HEK293 (cell line): ENCODE results near the gene GINS1.

ENCODE experiments used
- BCL11B ChIP-seq: fragments of 450-650 bp; formaldehyde crosslinking; IDR thresholded peaks from 2 replicates; pipeline ENCODE4 v1.5.1; 2016; ENCODE audit warnings: low read depth, missing biosample characterization, missing genetic modification characterization
- HOXC10 ChIP-seq: sonication (generic); formaldehyde crosslinking; IDR thresholded peaks from 2 replicates; pipeline ENCODE4 v1.8.1; 2023; ENCODE audit warnings: mild to moderate bottlenecking, missing genetic modification reagents
- OVOL3 ChIP-seq: fragments of 450-650 bp; formaldehyde crosslinking; IDR thresholded peaks from 2 replicates; pipeline ENCODE4 v1.5.1; 2016; ENCODE audit warnings: missing biosample characterization, missing genetic modification characterization
- ZFHX2 ChIP-seq: fragments of 450-650 bp; formaldehyde crosslinking; conservative IDR thresholded peaks from 2 replicates; pipeline ENCODE4 v1.5.1; 2016; ENCODE audit warnings: missing biosample characterization, missing genetic modification characterization
- ZFP3 ChIP-seq: fragments of 450-650 bp; formaldehyde crosslinking; IDR thresholded peaks from 2 replicates; pipeline ENCODE4 v1.5.1; 2016; ENCODE audit warnings: low read depth, missing biosample characterization, missing genetic modification characterization
- ZFP69B ChIP-seq: fragments of 450-650 bp; formaldehyde crosslinking; IDR thresholded peaks from 2 replicates; pipeline ENCODE4 v1.5.1; 2016; ENCODE audit warnings: missing biosample characterization, missing genetic modification characterization
- ZNF169 ChIP-seq: fragments of 450-650 bp; formaldehyde crosslinking; IDR thresholded peaks from 2 replicates; pipeline ENCODE4 v1.5.1; 2016; ENCODE audit warnings: missing biosample characterization, missing genetic modification characterization
- ZNF24 ChIP-seq: fragments of 450-650 bp; formaldehyde crosslinking; IDR thresholded peaks from 2 replicates; pipeline ENCODE4 v1.5.1; 2016; ENCODE audit warnings: missing biosample characterization, missing genetic modification characterization
- ZNF274 ChIP-seq, 2 experiments: fragments of 200-500 bp in 1 of 2; fragments of 450-650 bp in 1 of 2; sonication (Bioruptor generic) in 1 of 2; formaldehyde crosslinking in 1 of 2; IDR thresholded peaks; 2 replicates each; pipeline versions ENCODE4 v1.5.1 to v1.6.1; 2014 to 2016; ENCODE audit warnings: borderline replicate concordance in 1 of 2, inconsistent platforms in 1 of 2, low read length in 1 of 2, missing biosample characterization in 1 of 2, missing genetic modification characterization in 1 of 2
- ZNF341 ChIP-seq: fragments of 450-650 bp; formaldehyde crosslinking; IDR thresholded peaks from 2 replicates; pipeline ENCODE4; 2016; ENCODE audit warnings: low read depth, missing biosample characterization, missing genetic modification characterization
- ZNF37A ChIP-seq: fragments of 450-650 bp; IDR thresholded peaks from 2 replicates; pipeline ENCODE4 v1.5.1; 2018; ENCODE audit warnings: missing biosample characterization, missing genetic modification characterization
- ZNF433 ChIP-seq: fragments of 450-650 bp; formaldehyde crosslinking; IDR thresholded peaks from 2 replicates; pipeline ENCODE4 v1.5.1; 2016; ENCODE audit warnings: missing biosample characterization, missing genetic modification characterization, low read depth
- ZNF549 ChIP-seq: fragments of 450-650 bp; IDR thresholded peaks from 2 replicates; pipeline ENCODE4 v1.5.1; 2018; ENCODE audit warnings: missing biosample characterization, missing genetic modification characterization, mild to moderate bottlenecking, inconsistent platforms, moderate library complexity
- ZNF560 ChIP-seq: fragments of 450-650 bp; formaldehyde crosslinking; IDR thresholded peaks from 2 replicates; pipeline ENCODE4 v1.5.1; 2017; ENCODE audit warnings: missing biosample characterization, missing genetic modification characterization, borderline replicate concordance
- ZNF664 ChIP-seq: fragments of 450-650 bp; formaldehyde crosslinking; IDR thresholded peaks from 2 replicates; pipeline ENCODE4 v1.5.1; 2016; ENCODE audit warnings: missing biosample characterization, missing genetic modification characterization
- ZNF701 ChIP-seq: fragments of 450-650 bp; formaldehyde crosslinking; IDR thresholded peaks from 2 replicates; pipeline ENCODE4 v1.5.1; 2016; ENCODE audit warnings: missing biosample characterization, missing genetic modification characterization
- ZNF792 ChIP-seq: fragments of 450-650 bp; formaldehyde crosslinking; IDR thresholded peaks from 2 replicates; pipeline ENCODE4 v1.5.1; 2016; ENCODE audit warnings: missing biosample characterization, missing genetic modification characterization
- ZNF843 ChIP-seq: fragments of 450-650 bp; formaldehyde crosslinking; IDR thresholded peaks from 2 replicates; pipeline ENCODE4 v1.5.1; 2016; ENCODE audit warnings: missing biosample characterization, missing genetic modification characterization
- ZSCAN23 ChIP-seq: fragments of 450-650 bp; formaldehyde crosslinking; IDR thresholded peaks from 2 replicates; pipeline ENCODE4 v1.5.1; 2016; ENCODE audit warnings: missing biosample characterization, missing genetic modification characterization
- TF ChIP-seq, protein P1 (sequence below): fragments of 450-650 bp; formaldehyde crosslinking; IDR thresholded peaks from 2 replicates; pipeline ENCODE4 v1.5.1; 2016; ENCODE audit warnings: missing biosample characterization, missing genetic modification characterization
- TF ChIP-seq, protein P2 (sequence below): fragments of 450-650 bp; formaldehyde crosslinking; IDR thresholded peaks from 2 replicates; pipeline ENCODE4 v1.5.1; 2016; ENCODE audit warnings: missing biosample characterization, missing genetic modification characterization
- TF ChIP-seq, protein P3 (sequence below): fragments of 450-650 bp; formaldehyde crosslinking; IDR thresholded peaks from 2 replicates; pipeline ENCODE4 v1.5.1; 2017; ENCODE audit warnings: missing biosample characterization, missing genetic modification characterization
- TF ChIP-seq, protein P4 (sequence below): fragments of 450-650 bp; formaldehyde crosslinking; IDR thresholded peaks from 2 replicates; pipeline ENCODE4 v1.5.1; 2016; ENCODE audit warnings: missing biosample characterization, missing genetic modification characterization
- TF ChIP-seq, protein P5 (sequence below): fragments of 450-650 bp; formaldehyde crosslinking; IDR thresholded peaks from 2 replicates; pipeline ENCODE4 v1.5.1; 2016; ENCODE audit warnings: missing biosample characterization, missing genetic modification characterization, low read depth
- TF ChIP-seq, protein P6 (sequence below): fragments of 450-650 bp; formaldehyde crosslinking; IDR thresholded peaks from 2 replicates; pipeline ENCODE4 v1.5.1; 2016; ENCODE audit warnings: missing biosample characterization, missing genetic modification characterization, borderline replicate concordance

Gene GINS1

DNA sequence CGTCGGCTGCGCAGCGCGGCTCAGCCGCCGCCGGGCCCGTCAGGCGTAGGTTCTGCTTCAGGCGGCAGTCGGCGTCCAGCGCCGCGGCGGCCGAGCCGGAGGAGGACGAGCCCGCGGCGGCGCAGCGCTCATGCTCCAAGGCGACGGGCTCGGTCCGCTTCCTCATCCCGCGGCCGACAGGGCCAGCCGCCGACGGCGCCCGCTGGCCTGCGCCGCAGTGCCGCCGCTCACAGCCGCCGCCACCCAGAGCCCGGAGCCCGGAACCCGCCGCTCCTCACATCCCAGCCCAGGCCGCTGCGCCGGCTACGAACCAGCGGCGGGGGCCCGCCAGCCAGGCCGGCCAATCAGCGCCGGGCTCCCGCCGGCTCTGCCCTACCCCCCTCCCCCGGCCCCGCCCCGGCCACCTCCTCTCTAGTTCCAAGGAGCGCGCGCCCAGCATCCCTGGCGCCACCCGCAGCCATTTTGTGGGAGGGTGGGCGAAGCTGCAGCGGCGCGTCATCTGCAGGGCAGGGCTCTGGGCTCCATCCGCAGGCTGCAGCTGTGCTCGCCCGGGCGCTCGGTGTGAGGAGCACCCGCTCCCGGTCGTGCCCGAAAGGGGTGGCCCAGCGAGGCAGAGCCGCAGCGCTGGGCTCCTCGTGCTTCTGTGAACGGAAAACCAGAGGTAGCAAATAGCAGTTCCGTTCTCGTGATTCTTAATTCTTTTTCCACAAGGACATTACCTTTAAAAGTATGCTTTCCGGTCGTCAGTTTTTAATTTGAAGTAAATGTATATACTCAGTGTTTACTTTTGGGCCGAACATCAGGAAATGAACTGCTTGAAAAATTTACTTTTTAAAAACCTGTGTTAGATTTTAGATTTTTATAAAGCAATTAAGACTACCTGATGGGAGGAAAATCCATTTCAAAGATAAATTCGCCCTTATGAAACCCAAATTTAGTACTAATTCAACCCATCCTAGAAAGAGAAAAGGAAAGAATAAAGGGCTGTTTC, 16.6 kb upstream of the GINS1 start, which contains the start of gene ABHD12 (continued):
- TF ChIP-seq HOXC10 (no peak), ZNF274 (IDR thresholded peaks at IDR 0.05; ENCODE audit: low read length) (no peak), ZNF274 (tag by site-specific recombination; IDR thresholded peaks at IDR 0.05; ENCODE audit: borderline replicate concordance) (no peak), ZNF792 (tag by site-specific recombination) (no peak), ZFP3 (no peak), ZFP69B (tag by site-specific recombination) (no peak), ZNF701 (tag by site-specific recombination) (no peak), ZNF37A (tag by site-specific recombination) (no peak), ZNF549 (no peak), ZNF664 (tag by site-specific recombination) (no peak), BCL11B (tag by site-specific recombination) (no peak), OVOL3 (tag by site-specific recombination) (no peak), ZNF341 (tag by site-specific recombination) (peak; percentile 31; the same call in 1 of the 2 replicates), ZFHX2 (tag by site-specific recombination) (peak; percentile 37; the same call in 1 of the 2 replicates), ZNF560 (tag by site-specific recombination) (no peak), ZNF24 (tag by site-specific recombination) (no peak), ZNF169 (tag by site-specific recombination) (no peak), ZSCAN23 (tag by site-specific recombination) (no peak), ZNF433 (tag by site-specific recombination) (no peak), ZNF843 (tag by site-specific recombination) (no peak)
- TF ChIP-seq, protein P1, sequence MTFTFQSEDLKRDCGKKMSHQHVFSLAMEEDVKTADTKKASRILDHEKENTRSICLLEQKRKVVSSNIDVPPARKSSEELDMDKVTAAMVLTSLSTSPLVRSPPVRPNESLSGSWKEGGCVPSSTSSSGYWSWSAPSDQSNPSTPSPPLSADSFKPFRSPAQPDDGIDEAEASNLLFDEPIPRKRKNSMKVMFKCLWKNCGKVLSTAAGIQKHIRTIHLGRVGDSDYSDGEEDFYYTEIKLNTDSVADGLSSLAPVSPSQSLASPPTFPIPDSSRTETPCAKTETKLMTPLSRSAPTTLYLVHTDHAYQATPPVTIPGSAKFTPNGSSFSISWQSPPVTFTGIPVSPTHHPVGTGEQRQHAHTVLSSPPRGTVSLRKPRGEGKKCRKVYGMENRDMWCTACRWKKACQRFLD (tag by site-specific recombination), result no peak
- TF ChIP-seq, protein P2, sequence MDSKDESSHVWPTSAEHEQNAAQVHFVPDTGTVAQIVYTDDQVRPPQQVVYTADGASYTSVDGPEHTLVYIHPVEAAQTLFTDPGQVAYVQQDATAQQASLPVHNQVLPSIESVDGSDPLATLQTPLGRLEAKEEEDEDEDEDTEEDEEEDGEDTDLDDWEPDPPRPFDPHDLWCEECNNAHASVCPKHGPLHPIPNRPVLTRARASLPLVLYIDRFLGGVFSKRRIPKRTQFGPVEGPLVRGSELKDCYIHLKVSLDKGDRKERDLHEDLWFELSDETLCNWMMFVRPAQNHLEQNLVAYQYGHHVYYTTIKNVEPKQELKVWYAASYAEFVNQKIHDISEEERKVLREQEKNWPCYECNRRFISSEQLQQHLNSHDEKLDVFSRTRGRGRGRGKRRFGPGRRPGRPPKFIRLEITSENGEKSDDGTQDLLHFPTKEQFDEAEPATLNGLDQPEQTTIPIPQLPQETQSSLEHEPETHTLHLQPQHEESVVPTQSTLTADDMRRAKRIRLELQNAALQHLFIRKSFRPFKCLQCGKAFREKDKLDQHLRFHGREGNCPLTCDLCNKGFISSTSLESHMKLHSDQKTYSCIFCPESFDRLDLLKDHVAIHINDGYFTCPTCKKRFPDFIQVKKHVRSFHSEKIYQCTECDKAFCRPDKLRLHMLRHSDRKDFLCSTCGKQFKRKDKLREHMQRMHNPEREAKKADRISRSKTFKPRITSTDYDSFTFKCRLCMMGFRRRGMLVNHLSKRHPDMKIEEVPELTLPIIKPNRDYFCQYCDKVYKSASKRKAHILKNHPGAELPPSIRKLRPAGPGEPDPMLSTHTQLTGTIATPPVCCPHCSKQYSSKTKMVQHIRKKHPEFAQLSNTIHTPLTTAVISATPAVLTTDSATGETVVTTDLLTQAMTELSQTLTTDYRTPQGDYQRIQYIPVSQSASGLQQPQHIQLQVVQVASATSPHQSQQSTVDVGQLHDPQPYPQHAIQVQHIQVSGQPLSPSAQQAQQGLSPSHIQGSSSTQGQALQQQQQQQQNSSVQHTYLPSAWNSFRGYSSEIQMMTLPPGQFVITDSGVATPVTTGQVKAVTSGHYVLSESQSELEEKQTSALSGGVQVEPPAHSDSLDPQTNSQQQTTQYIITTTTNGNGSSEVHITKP (tag by site-specific recombination), result peak; percentile 30
- TF ChIP-seq, protein P3, sequence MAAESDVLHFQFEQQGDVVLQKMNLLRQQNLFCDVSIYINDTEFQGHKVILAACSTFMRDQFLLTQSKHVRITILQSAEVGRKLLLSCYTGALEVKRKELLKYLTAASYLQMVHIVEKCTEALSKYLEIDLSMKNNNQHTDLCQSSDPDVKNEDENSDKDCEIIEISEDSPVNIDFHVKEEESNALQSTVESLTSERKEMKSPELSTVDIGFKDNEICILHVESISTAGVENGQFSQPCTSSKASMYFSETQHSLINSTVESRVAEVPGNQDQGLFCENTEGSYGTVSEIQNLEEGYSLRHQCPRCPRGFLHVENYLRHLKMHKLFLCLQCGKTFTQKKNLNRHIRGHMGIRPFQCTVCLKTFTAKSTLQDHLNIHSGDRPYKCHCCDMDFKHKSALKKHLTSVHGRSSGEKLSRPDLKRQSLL, result 0 out of 2 replicates have a peak, but pooled peaks have one; percentile 8
- TF ChIP-seq, protein P4, sequence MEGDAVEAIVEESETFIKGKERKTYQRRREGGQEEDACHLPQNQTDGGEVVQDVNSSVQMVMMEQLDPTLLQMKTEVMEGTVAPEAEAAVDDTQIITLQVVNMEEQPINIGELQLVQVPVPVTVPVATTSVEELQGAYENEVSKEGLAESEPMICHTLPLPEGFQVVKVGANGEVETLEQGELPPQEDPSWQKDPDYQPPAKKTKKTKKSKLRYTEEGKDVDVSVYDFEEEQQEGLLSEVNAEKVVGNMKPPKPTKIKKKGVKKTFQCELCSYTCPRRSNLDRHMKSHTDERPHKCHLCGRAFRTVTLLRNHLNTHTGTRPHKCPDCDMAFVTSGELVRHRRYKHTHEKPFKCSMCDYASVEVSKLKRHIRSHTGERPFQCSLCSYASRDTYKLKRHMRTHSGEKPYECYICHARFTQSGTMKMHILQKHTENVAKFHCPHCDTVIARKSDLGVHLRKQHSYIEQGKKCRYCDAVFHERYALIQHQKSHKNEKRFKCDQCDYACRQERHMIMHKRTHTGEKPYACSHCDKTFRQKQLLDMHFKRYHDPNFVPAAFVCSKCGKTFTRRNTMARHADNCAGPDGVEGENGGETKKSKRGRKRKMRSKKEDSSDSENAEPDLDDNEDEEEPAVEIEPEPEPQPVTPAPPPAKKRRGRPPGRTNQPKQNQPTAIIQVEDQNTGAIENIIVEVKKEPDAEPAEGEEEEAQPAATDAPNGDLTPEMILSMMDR (tag by site-specific recombination), result no peak
- TF ChIP-seq, protein P5, sequence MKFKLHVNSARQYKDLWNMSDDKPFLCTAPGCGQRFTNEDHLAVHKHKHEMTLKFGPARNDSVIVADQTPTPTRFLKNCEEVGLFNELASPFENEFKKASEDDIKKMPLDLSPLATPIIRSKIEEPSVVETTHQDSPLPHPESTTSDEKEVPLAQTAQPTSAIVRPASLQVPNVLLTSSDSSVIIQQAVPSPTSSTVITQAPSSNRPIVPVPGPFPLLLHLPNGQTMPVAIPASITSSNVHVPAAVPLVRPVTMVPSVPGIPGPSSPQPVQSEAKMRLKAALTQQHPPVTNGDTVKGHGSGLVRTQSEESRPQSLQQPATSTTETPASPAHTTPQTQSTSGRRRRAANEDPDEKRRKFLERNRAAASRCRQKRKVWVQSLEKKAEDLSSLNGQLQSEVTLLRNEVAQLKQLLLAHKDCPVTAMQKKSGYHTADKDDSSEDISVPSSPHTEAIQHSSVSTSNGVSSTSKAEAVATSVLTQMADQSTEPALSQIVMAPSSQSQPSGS (tag by site-specific recombination), result no peak
- TF ChIP-seq, protein P6, sequence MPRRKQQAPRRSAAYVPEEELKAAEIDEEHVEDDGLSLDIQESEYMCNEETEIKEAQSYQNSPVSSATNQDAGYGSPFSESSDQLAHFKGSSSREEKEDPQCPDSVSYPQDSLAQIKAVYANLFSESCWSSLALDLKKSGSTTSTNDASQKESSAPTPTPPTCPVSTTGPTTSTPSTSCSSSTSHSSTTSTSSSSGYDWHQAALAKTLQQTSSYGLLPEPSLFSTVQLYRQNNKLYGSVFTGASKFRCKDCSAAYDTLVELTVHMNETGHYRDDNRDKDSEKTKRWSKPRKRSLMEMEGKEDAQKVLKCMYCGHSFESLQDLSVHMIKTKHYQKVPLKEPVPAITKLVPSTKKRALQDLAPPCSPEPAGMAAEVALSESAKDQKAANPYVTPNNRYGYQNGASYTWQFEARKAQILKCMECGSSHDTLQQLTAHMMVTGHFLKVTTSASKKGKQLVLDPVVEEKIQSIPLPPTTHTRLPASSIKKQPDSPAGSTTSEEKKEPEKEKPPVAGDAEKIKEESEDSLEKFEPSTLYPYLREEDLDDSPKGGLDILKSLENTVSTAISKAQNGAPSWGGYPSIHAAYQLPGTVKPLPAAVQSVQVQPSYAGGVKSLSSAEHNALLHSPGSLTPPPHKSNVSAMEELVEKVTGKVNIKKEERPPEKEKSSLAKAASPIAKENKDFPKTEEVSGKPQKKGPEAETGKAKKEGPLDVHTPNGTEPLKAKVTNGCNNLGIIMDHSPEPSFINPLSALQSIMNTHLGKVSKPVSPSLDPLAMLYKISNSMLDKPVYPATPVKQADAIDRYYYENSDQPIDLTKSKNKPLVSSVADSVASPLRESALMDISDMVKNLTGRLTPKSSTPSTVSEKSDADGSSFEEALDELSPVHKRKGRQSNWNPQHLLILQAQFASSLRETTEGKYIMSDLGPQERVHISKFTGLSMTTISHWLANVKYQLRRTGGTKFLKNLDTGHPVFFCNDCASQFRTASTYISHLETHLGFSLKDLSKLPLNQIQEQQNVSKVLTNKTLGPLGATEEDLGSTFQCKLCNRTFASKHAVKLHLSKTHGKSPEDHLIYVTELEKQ (tag by site-specific recombination), result no peak
